DND-41 (cell line): Measurements from ENCODE around the gene SFRP5.

ENCODE experiments used
- EZH2 ChIP-seq: IDR thresholded peaks from 3 replicates; pipeline ENCODE4 v1.6.1; 2012; ENCODE audit warnings: borderline replicate concordance, low read depth, mild to moderate bottlenecking, moderate library complexity, low read length, inconsistent platforms; ENCODE audit not compliant: severe bottlenecking
- TF ChIP-seq, protein P1 (sequence below): IDR thresholded peaks from 2 replicates; pipeline ENCODE4 v1.5.1; 2012; ENCODE audit warnings: borderline replicate concordance, low read length, moderate library complexity, mild to moderate bottlenecking; ENCODE audit not compliant: poor library complexity, severe bottlenecking; ENCODE audit errors: extremely low read depth

DNA sequence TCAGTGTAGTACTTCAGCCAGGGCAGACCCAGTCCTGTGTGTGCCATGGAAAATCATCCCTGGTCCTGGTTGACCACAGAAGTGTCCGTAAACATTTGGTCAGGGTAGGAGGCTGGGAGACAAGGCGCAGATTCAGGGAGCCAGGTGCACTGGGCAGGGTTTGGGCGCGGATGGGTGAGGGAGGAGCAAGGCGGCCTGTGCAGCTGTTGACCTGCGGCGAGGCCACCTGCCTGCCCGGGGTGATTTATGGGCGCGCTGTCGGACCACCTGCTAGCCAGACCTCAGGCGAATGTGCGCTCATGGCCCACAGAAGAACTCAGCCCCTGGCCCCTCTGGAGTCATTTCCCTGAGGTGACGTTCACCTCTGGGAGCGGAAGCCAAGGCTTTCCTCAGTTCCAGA is 6.6 kb downstream of the SFRP5 start:
- TF ChIP-seq, protein P1, sequence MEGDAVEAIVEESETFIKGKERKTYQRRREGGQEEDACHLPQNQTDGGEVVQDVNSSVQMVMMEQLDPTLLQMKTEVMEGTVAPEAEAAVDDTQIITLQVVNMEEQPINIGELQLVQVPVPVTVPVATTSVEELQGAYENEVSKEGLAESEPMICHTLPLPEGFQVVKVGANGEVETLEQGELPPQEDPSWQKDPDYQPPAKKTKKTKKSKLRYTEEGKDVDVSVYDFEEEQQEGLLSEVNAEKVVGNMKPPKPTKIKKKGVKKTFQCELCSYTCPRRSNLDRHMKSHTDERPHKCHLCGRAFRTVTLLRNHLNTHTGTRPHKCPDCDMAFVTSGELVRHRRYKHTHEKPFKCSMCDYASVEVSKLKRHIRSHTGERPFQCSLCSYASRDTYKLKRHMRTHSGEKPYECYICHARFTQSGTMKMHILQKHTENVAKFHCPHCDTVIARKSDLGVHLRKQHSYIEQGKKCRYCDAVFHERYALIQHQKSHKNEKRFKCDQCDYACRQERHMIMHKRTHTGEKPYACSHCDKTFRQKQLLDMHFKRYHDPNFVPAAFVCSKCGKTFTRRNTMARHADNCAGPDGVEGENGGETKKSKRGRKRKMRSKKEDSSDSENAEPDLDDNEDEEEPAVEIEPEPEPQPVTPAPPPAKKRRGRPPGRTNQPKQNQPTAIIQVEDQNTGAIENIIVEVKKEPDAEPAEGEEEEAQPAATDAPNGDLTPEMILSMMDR = no peak
- TF ChIP-seq EZH2 = no peak
